Activated CD8-positive, alpha-beta memory T cell treated with anti-CD3 and anti-CD28 coated beads, Interleukin-2, amount 50 U/mL, for 24 hours (primary cell): ENCODE measurements around the gene OR2T34.
"Not testable (repeated sequence)": the region's sequence is repeated elsewhere in the genome, so short reads cannot be mapped to it uniquely, and the experiment has no call there.

Experiments
- DNase-seq: peaks from one replicate; pipeline ENCODE4 v3.0.0-alpha.2; 2020; ENCODE audit errors: extremely low read depth

The OR2T34 gene

GRCh38 chr1:248562672-248563071 is 11.9 kb downstream of the OR2T34 start, which contains the start of gene OR2T29:
TSS of gene OR2T29 (minus strand) at chr1:248562772. CDS start at chr1:248559491, 3,281 bp downstream.
- not testable (repeated sequence) for DNase-seq

- DNase-seq, result not testable (repeated sequence)
Observed at GRCh38 chr1:248551027-248551426, 23.5 kb downstream of the OR2T34 start.

DNA sequence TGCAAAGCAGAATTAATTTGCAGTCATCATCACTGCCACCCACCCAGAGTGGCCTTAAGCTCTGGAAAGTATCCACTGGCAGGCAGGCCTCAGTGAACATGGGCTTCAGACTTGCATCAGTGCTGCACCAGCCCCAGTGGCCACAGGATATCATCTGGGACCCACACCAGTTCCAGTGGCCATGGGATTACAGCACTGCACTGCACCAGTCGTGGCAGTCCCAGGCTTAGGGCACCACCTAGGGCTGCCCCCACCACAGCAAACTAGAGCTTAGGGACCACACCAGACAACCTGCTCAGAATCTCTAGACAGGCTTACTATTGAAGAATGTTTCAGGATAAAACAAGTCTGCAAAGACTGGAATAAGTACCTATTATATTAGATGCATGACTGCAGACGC is 27.2 kb downstream of the OR2T34 start:
- DNase-seq, result not testable (repeated sequence)

DNA sequence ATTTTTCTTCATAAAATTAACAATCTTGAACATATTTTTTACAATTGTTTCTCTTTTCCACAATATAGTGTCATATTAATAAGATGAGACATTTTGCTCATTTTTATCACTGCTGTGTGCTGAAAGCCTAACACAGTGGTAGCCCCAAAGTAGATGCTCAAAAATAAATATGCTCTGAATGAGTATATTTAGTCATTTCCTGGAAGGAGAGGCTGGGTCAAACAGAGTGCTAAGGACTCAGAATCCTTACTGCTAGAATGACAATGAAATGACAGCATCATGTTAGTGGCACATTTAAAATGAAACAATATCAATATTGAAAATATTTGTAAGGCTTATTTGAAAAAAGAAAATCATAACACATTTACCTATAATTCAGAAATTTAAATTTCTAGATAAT is 37.1 kb downstream of the OR2T34 start:
- DNase-seq, result not testable (repeated sequence)
